Activated CD8-positive, alpha-beta memory T cell treated with anti-CD3 and anti-CD28 coated beads for 36 hours (primary cell): Measurements from ENCODE around the gene RAD51B. TPM values are rescaled to one million over a fixed set of nuclear protein-coding genes. Genes with fewer than 3 reads are reported as not detected.

Experiments
- CTCF ChIA-PET: fragments of 350-600 bp; sonication (Branson Sonifier 250); formaldehyde crosslinking; loops from one replicate; lab custom pipeline; 2021; ENCODE audit warnings: antibody characterized with exemption; lab: Charles Lee
- POLR2A ChIA-PET: fragments of 350-600 bp; sonication (Branson Sonifier 250); formaldehyde crosslinking; loops from one replicate; lab custom pipeline; 2021; ENCODE audit warnings: antibody characterized with exemption; lab: Charles Lee
- total RNA-seq, 2 experiments: library from RNA; stranded (reverse); gene quantifications; one replicate each; pipeline ENCODE4 v1.2.3, GENCODE V29; 2021

The RAD51B gene
- total RNA-seq, 2 experiments from 2014 or later: 25.0 to 26.0 TPM

- POLR2A ChIA-PET: interaction anchor here (1.0 kb wide), 1 partner anchor 12 kb away, joined by 3 read pairs; no protein-coding TSS in a partner anchor
Measured at GRCh38 chr14:68774771-68775613, 955.4 kb downstream of the RAD51B start.

GRCh38 chr14:68775614-68776126 lies 956.1 kb downstream of the RAD51B start:
- CTCF ChIA-PET: interaction anchor here (1.1 to 1.6 kb wide), 3 partner anchors 10 to 527 kb away, joined by 3 to 4 read pairs (median 3); no protein-coding TSS in a partner anchor
- POLR2A ChIA-PET: interaction anchor here (1.0 kb wide), 1 partner anchor 12 kb away, joined by 3 read pairs; no protein-coding TSS in a partner anchor

More at GRCh38 chr14:68774771-68775613, 955.4 kb downstream of the RAD51B start:
- CTCF ChIA-PET: interaction anchor here (1.2 to 1.6 kb wide), 2 partner anchors 11 to 13 kb away, joined by 3 to 4 read pairs; no protein-coding TSS in a partner anchor

- CTCF ChIA-PET: no interaction called here
- POLR2A ChIA-PET: no interaction called here
Measured at GRCh38 chr14:68777644-68778043, 958.1 kb downstream of the RAD51B start.

Other genes starting within 250 kb of the RAD51B start
- 10 to 100 TPM; 21.6 to 22.7 TPM for gene PIGH, start 219.5 kb upstream of the RAD51B start, total RNA-seq
- gene ARG2, start 199.9 kb upstream of the RAD51B start, total RNA-seq: 1 to 10 TPM; 5.5 to 5.6 TPM
- 10 to 100 TPM; 83.5 to 84.0 TPM for gene VTI1B, start 145.1 kb upstream of the RAD51B start, total RNA-seq
- gene RDH11, start 124.0 kb upstream of the RAD51B start, total RNA-seq: 10 to 100 TPM; 59.1 to 60.6 TPM
- gene RDH12, start 117.9 kb upstream of the RAD51B start, total RNA-seq: not detected
- gene ZFYVE26, start 3.2 kb upstream of the RAD51B start, total RNA-seq: 10 to 100 TPM; 18.6 to 18.9 TPM